Eye (tissue), 1 donor: ENCODE results near the gene RNASET2.
A peak's percentile ranks its signal among the peaks of the same experiment; 100 is the strongest.
"Not testable (repeated sequence)": the region's sequence is repeated elsewhere in the genome, so short reads cannot be mapped to it uniquely, and the experiment has no call there.

Experiments used
- DNase-seq: peaks from one replicate; pipeline ENCODE4 v3.0.0-alpha.2; 2015

The RNASET2 gene

GRCh38 chr6:166925141-166925996, 31.0 kb downstream of the RNASET2 start:
- DNase-seq = no peak

GRCh38 chr6:166924531-166924930, 31.8 kb downstream of the RNASET2 start:
- DNase-seq = no peak

GRCh38 chr6:166922937-166923336, 33.4 kb downstream of the RNASET2 start:
- no peak for DNase-seq

- DNase-seq = no peak
These were observed 34.8 kb downstream of the RNASET2 start for GRCh38 chr6:166921570-166921969.

- no peak for DNase-seq
These were observed 39.5 kb downstream of the RNASET2 start for GRCh38 chr6:166916824-166917223.

GRCh38 chr6:166915484-166915883, 40.9 kb downstream of the RNASET2 start:
- not testable (repeated sequence) for DNase-seq

- not testable (repeated sequence) for DNase-seq
These were observed 41.4 kb downstream of the RNASET2 start for GRCh38 chr6:166914952-166915351.

GRCh38 chr6:166911248-166911677, 45.1 kb downstream of the RNASET2 start:
- DNase-seq = no peak

GRCh38 chr6:166910601-166911000, 45.7 kb downstream of the RNASET2 start:
- no peak for DNase-seq

- no peak for DNase-seq
These were observed 47.5 kb downstream of the RNASET2 start for GRCh38 chr6:166908811-166909210.

- DNase-seq = no peak
These were observed 48.2 kb downstream of the RNASET2 start for GRCh38 chr6:166907871-166908806.

GRCh38 chr6:166907373-166907841, 48.9 kb downstream of the RNASET2 start:
- no peak for DNase-seq

- DNase-seq = no peak
These were observed 49.8 kb downstream of the RNASET2 start for GRCh38 chr6:166906376-166907044.

- no peak for DNase-seq
These were observed 50.7 kb downstream of the RNASET2 start for GRCh38 chr6:166905505-166906134.

- DNase-seq = no peak
These were observed 51.3 kb downstream of the RNASET2 start for GRCh38 chr6:166905013-166905412.

- DNase-seq = peak; percentile 62
These were observed 52.1 kb downstream of the RNASET2 start for GRCh38 chr6:166904101-166904746.

- DNase-seq = no peak
These were observed 52.9 kb downstream of the RNASET2 start for GRCh38 chr6:166903500-166903899.

GRCh38 chr6:166903027-166903426, 53.3 kb downstream of the RNASET2 start:
- no peak for DNase-seq

- DNase-seq = no peak
These were observed 54.1 kb downstream of the RNASET2 start for GRCh38 chr6:166902211-166902755.

GRCh38 chr6:166901626-166902025, 54.7 kb downstream of the RNASET2 start:
- no peak for DNase-seq

GRCh38 chr6:166900956-166901607, 55.3 kb downstream of the RNASET2 start:
- no peak for DNase-seq
